Measurements from ENCODE around the gene NAA80.
"Not testable (repeated sequence)": the region's sequence is repeated elsewhere in the genome, so short reads cannot be mapped to it uniquely, and the experiment has no call there.

The NAA80 gene

DNA sequence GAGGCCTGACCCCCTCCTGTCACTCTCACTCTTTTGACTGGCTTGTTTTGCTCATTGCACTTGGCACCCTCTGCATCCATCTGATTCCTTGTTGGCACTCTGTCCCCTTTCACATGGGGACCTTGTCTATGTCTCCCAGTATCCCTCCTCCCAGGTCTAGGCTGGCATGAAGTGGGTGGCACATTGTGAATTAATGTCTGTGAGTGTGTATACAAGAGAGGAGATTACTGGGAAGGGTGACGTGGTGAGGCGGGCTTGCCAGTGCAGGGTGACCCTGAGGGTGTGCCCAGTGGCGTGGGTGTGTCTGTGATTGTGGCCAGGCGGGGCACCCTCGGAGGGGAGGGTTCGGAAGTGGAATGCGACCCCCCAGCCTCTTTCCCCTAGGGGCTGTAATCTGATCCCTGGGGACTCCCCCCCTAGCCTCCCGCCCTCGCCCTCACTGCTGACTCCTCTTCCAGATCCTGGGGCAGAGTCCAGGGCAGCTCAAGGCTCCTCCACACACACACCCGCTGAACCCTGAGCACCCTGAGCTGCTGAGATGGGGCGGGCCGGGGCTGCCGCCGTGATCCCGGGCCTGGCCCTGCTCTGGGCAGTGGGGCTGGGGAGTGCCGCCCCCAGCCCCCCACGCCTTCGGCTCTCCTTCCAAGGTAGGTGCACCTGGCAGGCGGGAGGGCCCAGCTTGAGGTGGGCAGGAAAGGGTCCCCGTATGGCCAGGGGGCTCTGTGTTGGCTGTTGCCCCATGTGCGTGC lies 30.3 kb downstream of the NAA80 start, which contains the start of gene SEMA3B:
SEMA3B (plus strand) TSS at position 445 of the 749 bp plus-strand sequence; CDS start at position 539, 94 bp downstream.
- DNase-seq = no peak

DNA sequence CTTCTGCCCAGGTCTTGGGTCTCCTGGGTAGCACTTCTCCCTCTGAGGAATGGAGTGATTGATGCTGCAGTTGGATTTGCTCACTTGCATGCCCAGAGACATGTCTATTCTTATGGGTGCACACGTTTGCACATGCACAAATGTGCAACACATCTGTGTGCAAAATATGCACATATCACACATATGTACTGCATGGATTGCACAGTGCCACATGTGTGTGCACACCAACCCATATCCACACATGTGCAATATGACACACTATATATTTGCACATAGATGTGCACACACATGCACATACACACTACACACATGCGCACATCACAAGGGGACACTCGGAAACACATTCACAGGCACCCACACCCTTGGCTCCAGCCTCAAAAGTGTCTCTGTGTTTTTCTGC lies 30.9 kb downstream of the NAA80 start:
- no peak for DNase-seq

GRCh38 chr3:50267280-50267913 lies 31.8 kb downstream of the NAA80 start:
- no peak for DNase-seq

- no peak for DNase-seq
Measured at GRCh38 chr3:50266836-50267235, 32.4 kb downstream of the NAA80 start.

DNA sequence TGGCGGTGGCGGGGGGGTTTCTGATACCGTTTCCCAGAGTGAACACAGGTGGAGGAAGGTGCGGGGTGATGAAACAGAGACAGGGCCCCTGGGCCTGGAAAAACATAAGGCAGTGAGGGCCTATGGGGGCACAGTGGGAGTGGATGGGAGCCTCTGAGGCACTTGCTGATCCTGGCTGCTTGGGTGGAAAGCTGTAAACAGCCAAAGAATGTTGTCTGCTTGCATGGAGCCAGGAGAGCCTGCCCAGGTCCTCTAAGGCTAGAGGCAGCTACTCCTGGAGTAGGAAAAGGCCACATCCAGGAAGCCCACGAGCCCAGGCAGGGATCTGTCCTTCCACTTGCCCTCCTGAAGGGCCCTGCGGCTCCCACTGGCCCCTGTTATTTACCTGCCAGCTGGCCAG lies 33.2 kb downstream of the NAA80 start:
- DNase-seq = no peak

DNA sequence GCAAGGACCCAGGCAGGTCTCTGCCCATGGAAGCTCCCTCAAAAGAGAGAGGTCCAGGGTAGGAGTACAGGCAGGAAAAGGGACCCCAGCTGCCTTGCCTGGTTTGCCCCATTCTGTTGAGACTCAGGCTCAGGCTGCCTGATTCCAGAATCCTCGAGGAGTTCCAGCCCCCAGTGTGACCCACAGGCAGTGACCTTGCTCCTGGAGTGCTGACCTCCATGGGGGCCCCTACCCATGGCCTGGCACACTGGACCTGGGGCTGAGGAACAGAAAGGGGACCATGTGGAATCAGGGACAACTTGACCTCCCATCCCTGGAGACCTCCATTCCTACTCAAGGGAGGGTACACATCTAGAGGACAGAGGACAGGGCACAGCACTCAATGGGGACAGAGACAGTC lies 33.6 kb downstream of the NAA80 start:
- DNase-seq = no peak

DNA sequence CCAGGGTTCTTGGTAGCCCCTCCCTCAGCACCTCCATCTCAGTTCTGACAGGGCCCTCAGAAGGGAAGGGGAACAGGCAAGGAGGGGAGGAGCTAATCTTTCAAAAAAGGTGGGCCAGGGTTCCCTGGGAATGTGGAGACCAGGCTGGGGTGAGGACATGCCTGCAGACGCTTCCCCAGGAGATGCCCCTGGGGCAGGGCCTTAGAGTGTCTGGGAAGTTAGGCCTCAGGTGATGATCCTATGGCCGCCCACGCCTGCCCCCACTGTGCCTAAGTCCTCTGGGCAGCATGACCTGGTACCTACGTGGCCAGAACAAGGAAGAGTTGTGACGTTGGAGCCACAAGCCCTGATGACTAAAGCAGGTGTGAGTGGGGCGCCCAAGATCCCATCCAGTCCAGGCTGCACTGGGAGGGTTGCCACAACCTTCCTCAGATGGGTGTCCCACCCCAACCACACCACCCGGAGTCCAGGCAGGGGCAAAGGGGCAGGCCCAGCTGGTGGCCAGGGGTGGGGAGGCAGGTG lies 34.2 kb downstream of the NAA80 start:
- DNase-seq = no peak

GRCh38 chr3:50264383-50264963 lies 34.7 kb downstream of the NAA80 start:
- peak; percentile 63 for DNase-seq

DNA sequence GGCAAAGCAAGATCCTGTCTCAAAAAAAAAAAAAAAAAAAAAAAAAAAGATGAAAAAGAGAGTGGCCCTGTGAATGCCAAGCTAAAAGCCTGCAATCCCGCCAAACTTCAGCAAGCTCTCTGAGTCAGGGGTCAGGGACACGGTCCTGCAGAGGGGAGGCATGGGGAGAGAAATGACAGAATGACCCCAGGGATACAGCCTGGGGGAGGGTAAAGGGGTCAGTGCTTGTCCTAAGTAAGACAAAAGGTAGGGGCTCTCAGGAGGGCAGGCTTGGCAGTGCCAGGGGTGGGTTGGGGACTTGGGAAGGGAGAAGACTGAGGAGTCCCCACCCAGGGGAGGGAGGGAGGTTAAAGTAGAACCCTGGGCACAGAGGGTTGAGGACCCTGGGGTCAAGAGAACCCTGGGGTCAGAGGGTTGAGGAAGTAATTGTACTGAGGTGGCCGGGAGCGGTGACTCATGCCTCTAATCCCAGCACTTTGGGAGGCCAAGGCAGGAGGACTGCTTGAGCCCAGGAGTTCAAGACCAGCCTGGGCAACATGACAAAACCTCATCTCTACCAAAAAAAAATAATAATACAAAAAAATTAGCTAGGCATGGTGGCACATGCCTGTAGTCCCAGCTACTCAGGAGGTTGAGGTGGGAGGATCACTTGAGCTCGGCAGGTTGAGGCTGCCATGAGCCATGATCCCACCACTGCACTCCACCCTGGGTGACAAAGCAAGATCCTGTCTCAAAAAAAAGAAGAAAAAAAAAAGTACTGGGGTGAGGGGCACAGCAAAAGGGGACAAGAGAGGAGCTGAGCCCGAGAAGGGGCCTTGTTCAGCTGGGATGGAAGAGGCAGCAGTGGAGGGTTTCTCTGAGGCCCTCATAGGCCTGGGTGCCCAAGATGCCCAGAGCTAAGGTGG lies 35.5 kb downstream of the NAA80 start:
- peak; percentile 25 for DNase-seq

GRCh38 chr3:50262778-50263177 lies 36.4 kb downstream of the NAA80 start:
- DNase-seq = no peak

- not testable (repeated sequence) for DNase-seq
Measured at GRCh38 chr3:50262200-50262599, 37.0 kb downstream of the NAA80 start.

DNA sequence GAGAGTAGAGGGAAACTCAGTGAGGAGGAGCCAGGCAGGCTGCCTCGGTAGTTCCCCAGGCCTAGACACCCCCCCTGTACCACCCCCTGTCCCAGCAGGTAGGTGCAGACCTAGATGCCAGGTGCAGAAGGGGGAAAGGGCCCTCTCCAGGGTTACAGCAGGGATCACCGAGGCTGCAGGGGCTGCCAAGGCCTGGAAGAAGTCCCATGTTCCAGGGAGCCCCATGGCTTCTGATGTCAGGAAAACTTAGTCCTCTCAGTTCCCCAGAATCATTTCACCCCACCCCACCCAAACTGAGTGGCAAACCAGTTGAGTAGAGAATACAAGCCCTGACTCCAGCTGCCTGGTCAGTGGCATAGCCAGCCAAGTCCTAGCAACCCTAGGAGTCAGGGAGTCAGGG lies 37.7 kb downstream of the NAA80 start:
- no peak for DNase-seq

DNA sequence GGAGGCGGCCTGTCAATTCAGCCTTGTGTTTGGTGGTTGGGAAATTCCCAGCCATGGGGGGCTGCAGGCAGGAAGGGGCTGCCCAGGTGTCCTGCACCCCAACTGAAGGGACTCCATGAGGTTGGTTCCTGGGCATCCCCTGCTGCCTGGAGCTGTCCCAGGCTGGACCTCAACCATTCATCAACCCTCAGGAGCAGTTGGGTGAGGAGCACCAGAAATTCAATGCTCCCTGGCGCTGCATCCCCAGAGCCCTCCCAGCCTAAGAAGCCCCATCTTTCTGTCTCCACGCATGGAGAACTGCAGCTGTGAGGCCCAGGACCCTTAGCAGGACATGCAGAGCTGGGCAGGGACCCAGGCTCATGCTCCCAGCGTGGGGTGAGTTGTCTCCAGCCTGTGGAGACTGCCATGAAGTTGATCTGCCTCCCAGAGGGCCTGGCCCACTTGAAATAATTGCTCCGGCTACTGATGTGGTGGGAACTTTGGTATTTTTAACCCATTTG lies 38.2 kb downstream of the NAA80 start:
- no peak for DNase-seq

GRCh38 chr3:50260027-50260941 lies 38.9 kb downstream of the NAA80 start:
- peak; percentile 83 for DNase-seq

DNA sequence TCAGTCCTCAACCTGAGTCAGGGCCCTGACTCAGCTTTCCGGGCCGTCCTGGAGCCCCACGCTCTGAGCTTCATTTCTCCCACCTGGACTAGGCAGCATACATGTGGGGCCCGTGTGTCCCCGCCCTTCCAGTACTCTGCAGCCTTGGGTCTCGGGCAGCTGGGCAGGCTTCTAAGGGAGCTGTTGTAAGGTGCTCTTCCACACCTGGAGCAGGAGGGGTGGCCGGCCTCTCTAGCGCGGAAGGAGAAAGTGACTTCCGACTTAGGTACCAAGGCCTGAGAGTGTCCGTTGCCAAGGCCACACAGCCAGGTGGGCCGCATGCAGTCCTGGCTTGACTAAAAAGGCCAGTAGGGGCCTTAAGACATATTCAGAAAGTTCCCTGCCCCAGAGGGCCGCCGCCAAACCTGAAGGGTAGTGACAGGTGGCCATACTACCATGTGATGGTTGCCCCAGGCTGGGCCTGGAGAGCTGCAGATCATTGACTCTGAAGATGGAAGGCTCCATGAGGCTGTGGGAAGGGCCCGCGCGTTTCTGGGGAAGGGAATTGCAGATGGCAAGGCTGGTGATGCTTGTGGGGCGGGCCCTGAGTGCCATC lies 39.7 kb downstream of the NAA80 start:
- no peak for DNase-seq

DNA sequence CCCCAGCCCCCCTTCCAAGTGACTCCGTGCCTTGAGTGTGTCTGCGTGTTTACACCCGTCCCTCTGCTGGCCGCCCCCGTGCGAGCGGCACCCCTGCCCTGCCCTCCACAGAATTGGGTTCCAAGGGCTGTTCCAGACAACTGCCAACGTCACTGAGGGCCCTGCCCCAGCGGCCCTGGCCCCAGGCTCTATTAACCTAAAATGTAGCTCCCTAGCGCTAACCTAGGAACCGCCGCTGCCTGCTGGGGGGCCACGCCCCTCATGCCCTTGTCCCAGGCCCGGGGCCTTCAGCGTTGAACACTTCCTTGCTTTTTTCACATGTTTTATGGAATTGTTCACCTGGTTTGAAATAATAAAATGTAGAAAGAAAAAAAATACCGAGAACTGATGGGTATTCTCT lies 40.2 kb downstream of the NAA80 start:
- DNase-seq = no peak

- no peak for DNase-seq
Measured at GRCh38 chr3:50258029-50258680, 41.0 kb downstream of the NAA80 start.

GRCh38 chr3:50256978-50257890 lies 42.0 kb downstream of the NAA80 start:
- DNase-seq = peak; percentile 15

DNA sequence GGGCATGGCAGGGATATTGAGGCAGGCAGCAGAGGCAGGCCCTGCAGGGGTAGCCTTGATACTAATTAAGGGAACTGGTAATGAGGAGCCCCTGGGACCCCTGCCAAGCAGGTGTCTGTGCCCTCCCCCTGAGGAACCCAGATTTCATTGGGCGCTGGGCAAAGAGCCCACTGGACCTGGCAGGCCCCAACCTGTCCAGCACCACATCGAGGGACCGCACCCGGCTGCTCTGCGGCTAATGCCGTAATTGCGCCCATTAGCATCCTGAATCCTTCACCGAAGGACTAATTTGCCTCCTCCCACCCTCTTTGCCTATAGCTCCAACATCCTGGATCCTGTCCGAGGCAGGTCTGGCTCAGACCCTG lies 44.0 kb downstream of the NAA80 start:
- no peak for DNase-seq
